ENCODE results near the gene SCN8A. TPM values are rescaled to one million over a fixed set of nuclear protein-coding genes. Genes with fewer than 3 reads are reported as not detected.

Gene SCN8A
- total and polyA plus RNA-seq, 2 donors (not counting 3 experiments of a cell fraction or from before 2014, with no cell fraction given): 9.4 to 20.4 TPM

- CTCF ChIA-PET: no interaction called here
- intact Hi-C loops (cut with micrococcal nuclease): no loop called here
- Histone ChIP-seq H3K9ac (replicated peaks; ENCODE audit: extremely low read depth, insufficient read depth, low read length) (no peak overlapping the region), H3K9me3 (replicated peaks; ENCODE audit: control insufficient read depth, insufficient read depth, low read length) (no peaks in the 10 kb centered on the region), H3K27ac (ENCODE audit: insufficient read depth, low read depth, low read length) (no peak overlapping the region), H3K4me2 (ENCODE audit: insufficient read depth, low read length) (no peak overlapping the region), H3K4me3 (replicated peaks in 1 of 3; ENCODE audit: insufficient read depth in 1 of 3, low read depth in 1 of 3, low read length in 3 of 3) (no peak overlapping the region), H3K79me2 (ENCODE audit: control insufficient read depth, insufficient read depth, low read length) (no peaks in the 10 kb centered on the region), H3K4me1 (ENCODE audit: control insufficient read depth, extremely low read depth, insufficient read depth, low read length) (peaks cover 2% of the 10 kb centered on the region), H2AFZ (ENCODE audit: low read depth, low read length) (no peak overlapping the region), H3K9me1 (replicated peaks; ENCODE audit: control insufficient read depth, extremely low read depth, insufficient read depth, low read length) (no peaks in the 10 kb centered on the region), H4K20me1 (replicated peaks; ENCODE audit: control insufficient read depth, extremely low read depth, insufficient read depth, low read length) (no peaks in the 10 kb centered on the region), H3K36me3 (ENCODE audit: control insufficient read depth in 2 of 2, extremely low read depth in 1 of 2, insufficient read depth in 2 of 2, low read length in 2 of 2) (no peaks in the 10 kb centered on the region), H3K27me3 (ENCODE audit: control insufficient read depth in 2 of 2, insufficient read depth in 2 of 2, low read length in 2 of 2) (no peaks in the 10 kb centered on the region)
- no peak for TF ChIP-seq POLR2A (IDR thresholded peaks at IDR 0.05; ENCODE audit: low read depth, low read length)
- no peak for TF ChIP-seq MAX (IDR thresholded peaks at IDR 0.05; ENCODE audit: insufficient read depth, insufficient read length)
- no peak for TF ChIP-seq GATA2 (IDR thresholded peaks at IDR 0.05; ENCODE audit: insufficient read depth, insufficient read length, low read depth, low read length)
- TF ChIP-seq EZH2 (IDR thresholded peaks at IDR 0.05; ENCODE audit: borderline replicate concordance, low read depth, low read length, severe bottlenecking): no peak
- TF ChIP-seq JUN (IDR thresholded peaks at IDR 0.05; ENCODE audit: borderline replicate concordance, insufficient read depth, insufficient read length, low read depth): no peak
- TF ChIP-seq, protein P1, sequence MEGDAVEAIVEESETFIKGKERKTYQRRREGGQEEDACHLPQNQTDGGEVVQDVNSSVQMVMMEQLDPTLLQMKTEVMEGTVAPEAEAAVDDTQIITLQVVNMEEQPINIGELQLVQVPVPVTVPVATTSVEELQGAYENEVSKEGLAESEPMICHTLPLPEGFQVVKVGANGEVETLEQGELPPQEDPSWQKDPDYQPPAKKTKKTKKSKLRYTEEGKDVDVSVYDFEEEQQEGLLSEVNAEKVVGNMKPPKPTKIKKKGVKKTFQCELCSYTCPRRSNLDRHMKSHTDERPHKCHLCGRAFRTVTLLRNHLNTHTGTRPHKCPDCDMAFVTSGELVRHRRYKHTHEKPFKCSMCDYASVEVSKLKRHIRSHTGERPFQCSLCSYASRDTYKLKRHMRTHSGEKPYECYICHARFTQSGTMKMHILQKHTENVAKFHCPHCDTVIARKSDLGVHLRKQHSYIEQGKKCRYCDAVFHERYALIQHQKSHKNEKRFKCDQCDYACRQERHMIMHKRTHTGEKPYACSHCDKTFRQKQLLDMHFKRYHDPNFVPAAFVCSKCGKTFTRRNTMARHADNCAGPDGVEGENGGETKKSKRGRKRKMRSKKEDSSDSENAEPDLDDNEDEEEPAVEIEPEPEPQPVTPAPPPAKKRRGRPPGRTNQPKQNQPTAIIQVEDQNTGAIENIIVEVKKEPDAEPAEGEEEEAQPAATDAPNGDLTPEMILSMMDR (IDR thresholded peaks at IDR 0.05; ENCODE audit: extremely low read depth in 1 of 2, insufficient read depth in 1 of 2, low read depth in 1 of 2, low read length in 2 of 2): no peak
- POLR2A ChIA-PET: no interaction called here
- no TSS peak for BruUV-seq (replicated peaks)
- FAIRE-seq (no peak), DNase-seq (ENCODE audit: low read depth, low spot score) (no peak)
- dilution Hi-C loops (cut with MboI; ENCODE audit: extremely low pct_ligation_motif_present, low sequenced_read_pairs): no loop called here
Measured at GRCh38 chr12:51672334-51672733, 81.3 kb downstream of the SCN8A start.

Measured in endothelial cell of umbilical vein (primary cell).